GM21515 (cell line): Measurements from ENCODE around the gene SLC38A9.
"Not testable (repeated sequence)": the region's sequence is repeated elsewhere in the genome, so short reads cannot be mapped to it uniquely, and the experiment has no call there.

Experiments used
- ATAC-seq: cut with Tn5 transposase; IDR thresholded peaks from one replicate; pipeline ENCODE4 v1.9.1; 2021; ENCODE audit not compliant: unreplicated experiment

The SLC38A9 gene

DNA sequence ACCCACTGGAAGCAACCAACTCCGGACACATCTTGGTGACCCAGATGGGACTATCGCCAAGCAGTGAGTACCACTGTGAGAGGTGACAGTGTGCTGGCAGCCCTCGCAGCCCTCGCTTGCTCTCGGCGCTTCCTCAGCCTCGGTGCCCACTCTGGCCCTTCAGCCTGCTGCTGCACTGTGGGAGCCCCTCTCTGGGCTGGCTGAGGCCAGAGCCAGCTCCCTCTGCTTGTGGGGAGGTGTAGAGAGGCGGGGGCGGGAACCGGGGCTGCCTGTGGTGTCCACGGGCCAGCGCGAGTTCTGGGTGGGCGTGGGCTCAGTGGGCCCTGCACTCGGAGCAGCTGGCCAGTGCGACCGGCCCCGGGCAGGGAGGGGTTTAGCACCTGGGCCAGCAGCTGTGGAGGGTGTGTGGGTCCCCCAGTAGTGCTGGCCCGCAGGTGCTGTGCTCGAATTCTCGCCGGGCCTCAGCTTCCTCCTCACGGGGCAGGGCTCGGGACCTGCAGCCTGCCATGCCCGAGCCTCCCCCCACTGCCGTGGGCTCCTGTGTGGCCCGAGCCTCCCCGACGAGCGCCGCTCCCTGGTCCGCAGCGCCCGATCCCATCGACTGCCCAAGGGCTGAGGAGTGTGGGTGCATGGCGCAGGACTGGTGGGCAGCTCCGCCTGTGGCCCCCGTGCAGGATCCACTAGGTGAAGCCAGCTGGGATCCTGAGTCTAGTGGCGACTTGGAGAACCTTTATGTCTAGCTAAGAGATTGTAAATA, 98.8 kb downstream of the SLC38A9 start:
- ATAC-seq, result no peak

DNA sequence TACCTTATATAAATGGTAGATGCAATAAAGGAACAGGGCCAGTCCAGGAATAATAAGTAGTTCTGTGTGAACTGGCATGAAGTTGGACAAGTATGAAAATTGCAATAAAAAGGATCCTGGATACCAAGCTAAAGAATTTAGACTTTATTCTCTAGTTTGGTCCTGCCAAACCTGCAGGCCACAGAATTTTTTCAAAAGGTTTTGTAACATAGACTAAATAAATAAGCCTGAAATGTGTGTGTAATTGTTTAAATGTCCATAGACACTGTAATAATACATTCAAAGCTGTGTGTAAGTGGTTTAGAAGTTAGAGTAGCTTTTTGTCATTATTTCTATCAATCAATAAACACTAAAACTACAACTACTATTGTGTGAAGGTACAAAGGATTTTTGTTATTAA, 101.6 kb downstream of the SLC38A9 start:
- no peak for ATAC-seq

- no peak for ATAC-seq
These were observed 102.7 kb downstream of the SLC38A9 start for GRCh38 chr5:55609413-55609812.

DNA sequence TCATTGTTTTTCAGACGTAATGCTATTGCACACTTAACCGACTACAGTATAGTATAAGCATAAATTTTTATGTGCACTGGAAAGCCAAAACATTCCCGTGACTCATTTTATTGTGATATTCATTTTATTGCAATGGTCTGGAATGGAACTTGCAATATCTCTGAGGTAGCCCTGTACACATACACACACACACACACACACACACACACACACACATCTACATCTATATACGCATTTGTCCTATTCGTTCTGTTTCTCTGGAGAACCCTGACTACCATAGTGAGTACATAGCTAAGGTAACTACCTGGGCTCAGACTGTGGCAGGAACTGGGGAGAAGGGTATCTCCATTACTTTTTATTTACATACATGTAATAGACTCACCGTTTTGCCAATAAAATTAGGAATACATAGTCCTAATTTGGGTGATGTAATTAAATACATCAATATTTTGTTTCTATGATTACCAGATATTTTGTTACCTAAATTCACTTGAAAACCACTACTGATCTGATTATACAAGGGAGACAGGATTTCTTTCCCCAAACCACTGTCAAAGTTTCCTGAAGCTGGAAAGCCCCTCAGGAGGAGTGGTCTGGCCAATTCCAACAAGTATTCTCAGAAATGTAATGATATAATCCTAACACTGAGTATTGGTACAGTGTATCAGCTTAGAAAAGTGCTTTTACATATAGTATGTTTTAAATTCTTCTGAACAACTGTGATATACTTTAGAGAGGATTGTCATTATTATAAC, 103.4 kb downstream of the SLC38A9 start:
- ATAC-seq, result no peak

DNA sequence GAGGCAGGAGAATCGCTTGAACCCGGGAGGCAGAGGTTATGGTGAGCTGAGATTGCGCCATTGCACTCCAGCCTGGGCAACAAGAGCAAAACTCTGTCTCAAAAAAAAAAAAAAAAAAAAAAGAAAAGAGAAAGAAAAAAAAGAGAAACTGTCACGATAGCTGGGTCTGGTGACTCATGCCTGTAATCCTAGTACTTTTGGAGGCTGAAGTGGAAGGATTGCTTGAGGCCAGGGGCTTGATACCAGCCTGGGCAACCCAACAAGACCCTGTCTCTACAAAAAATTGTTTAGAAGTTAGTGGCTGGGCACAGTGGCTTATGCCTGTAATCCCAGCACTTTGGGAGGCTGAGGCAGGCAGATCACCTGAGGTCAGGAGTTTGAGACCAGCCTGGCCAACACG, 104.8 kb downstream of the SLC38A9 start:
- not testable (repeated sequence) for ATAC-seq

- no peak for ATAC-seq
These were observed 107.5 kb downstream of the SLC38A9 start for GRCh38 chr5:55604611-55605067.

DNA sequence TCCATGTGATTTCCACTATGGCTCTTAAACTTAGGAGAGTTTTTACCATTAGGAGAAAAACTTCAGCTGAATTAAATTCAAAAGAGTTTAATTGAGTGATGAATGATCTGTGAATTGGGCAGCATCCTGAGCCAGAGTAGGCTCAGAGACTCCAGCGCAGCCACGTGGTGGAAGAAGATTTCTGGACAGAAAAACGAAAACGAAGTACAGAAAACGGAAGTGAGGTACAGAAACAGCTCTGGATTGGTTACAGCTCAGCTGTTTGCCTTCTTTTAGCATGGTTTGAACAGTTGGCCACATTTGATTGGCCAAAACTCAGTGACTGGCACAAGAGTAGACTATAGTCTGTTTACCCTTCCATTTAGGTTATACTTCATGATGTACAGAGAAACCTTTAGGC, 108.2 kb downstream of the SLC38A9 start:
- no peak for ATAC-seq

DNA sequence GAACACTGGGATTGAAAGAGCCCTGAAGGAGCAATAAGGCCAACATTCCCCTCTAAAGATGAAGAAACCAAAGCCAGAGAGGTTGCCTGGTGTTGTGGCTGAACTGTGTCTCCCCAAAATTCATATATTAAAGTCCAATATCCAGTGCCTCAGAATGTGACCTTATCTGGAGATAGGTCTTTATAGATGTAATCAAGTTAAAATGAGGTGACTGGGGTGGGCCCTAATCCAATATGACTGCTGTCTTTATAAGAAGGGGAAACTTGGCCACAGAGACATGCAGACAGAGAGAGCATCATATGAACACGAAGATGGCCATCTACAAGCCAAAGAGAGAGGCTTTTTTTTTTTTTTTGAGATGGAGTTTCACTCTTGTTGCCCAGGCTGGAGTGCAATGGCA, 110.5 kb downstream of the SLC38A9 start:
- ATAC-seq, result no peak

GRCh38 chr5:55601204-55601618, 110.9 kb downstream of the SLC38A9 start:
- no peak for ATAC-seq

DNA sequence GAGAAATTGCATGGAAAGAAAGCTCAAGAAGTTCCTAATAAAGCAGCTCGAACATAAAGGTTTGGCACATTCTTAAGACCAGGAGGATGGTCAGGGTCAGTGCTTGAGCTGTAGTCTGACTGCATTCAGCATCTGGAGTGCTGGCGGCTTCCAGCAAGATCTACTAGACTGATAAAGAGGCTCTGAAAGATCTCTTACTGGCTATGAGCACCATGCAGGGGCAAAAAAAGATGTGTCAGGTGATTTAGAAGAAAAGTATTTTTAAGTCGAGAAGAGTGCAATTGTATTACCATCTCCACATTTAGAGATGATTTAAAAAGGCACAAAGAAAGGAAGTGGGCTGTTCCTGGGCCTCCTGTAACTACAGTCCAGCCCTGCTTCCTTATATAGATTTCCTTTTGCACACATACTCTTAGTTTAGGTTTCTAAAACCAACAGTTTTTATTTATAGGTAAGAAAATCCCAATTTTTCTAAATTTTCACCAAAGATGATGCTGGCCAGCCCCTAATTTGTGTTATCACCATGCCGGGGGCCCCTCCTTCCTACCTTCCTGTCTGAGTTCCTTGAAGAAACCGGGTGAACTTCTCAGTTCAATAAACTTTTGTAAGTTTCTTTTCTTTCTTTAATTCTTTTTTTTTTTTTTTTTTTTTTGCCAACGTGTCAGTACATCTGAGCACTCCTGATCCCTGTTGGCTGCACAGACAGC, 111.5 kb downstream of the SLC38A9 start:
- ATAC-seq, result no peak

- no peak for ATAC-seq
These were observed 112.0 kb downstream of the SLC38A9 start for GRCh38 chr5:55600086-55600485.

DNA sequence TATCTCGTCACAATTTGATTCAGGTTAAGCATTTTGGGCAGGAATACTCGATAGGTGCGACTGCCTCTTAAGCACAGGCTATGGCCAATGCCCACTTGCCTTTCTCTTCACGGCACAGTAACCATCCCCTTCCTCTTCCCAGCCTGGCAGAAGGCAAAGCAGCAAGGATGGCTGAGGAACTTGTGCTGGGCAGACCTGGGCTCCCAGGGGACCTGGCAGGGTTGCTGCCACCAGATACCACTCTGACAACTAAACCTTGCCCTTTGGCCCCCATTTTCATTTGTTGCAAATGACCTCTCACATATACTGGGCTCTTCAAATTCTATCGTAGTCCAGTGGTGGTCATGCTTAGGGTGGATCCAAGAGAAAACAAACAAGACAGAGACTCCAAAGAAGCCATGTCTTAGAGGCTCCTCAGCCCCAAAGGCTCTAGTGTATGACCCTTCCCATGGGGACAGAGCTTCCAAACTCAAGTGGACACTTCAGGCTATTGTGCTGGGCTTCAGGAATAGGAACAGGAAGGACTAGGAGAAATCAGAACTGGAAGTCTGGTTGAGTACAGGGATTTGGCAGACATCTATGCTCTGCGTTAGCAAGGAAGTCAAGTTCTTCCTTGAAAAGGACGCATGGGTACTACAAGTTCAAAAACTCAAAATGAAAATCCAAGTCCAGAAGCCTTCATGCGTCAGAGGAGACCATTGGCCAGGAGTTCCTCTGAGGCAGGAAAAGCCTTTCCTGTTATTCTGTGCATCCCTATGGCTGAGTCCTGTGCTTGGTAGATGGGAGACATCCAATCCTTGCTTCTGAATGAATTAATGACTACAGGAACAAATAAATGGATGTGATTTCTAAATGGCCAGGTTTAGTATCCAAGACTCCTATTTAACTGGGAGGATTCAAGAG, 112.7 kb downstream of the SLC38A9 start:
- no peak for ATAC-seq

DNA sequence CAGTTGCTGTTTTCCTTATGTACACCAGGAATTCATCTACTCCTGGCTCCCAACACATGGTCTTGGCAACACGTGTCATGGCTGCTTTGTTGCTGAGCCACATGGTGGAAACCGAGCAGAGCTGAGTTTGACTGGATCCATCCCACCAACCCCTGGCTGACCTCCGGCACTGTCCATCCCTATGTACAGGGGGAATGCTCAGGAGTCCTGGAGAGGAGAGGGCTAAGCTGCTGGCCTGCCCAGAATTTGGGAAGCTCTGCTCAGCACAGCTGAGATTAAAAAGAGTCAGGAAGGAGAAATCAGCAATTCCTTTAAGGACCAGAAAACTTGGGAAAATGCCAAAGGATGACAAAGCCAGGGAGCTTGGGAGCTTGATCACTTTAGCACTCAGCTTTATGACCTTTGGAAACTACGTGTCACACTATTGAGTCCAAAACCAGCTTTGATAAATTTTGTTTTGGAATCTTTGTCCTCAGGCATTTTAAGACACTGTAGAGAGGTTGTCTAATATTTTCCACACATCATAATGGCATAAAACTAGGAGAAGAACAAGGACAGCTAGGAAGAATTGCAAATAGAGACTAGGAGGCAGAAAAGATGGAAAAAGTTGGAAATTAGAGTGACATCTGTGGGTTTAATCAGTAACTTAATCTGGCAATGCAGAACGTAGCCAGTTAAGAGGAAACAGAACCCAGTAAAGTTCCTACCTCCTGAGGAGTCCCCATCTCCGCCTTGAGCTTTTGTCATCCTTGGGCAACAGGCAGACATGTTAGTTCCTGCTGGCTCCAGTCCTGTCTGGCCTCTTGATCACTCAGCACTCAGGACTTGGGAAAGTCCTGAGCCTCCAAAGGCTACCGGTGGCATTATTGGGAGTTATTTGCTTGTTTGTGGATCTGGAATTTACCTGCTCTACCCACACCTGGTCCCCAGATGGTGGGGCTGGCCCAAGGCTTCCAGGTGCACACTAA, 114.8 kb downstream of the SLC38A9 start:
- ATAC-seq, result no peak

- no peak for ATAC-seq
These were observed 117.5 kb downstream of the SLC38A9 start for GRCh38 chr5:55594671-55595070.

- ATAC-seq, result no peak
These were observed 119.0 kb downstream of the SLC38A9 start for GRCh38 chr5:55593115-55593472.

DNA sequence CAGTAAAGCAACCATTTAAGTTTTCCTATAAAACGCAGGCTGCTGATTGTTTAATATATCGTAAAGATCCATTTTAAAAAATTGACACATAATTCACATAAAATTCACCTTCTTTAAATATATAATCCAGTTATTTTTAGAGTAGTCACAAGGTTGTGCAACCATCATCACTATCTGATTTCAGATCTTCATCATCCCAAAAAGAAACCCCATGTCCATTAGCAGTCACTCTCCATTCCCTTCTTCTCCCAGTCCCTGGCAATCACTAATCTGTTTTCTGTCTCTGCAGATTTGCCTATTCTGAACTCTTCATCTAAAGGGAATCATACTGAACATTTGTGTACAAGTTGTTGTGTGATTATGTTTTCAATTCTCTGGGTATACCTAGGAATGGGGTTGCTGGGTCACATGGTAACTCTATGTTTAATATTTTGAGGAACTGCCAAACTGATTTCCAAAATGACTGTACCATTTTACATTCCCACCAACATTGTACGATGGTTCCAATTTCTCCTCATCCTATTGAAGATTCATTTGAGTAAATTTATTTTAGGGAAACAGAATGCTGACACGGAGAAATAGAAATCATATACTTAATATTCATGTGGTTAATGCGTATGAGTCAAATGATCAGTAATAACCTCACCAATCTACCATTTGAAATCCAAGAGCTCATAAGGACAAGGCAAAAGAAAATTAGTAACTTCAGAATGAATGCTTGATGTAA, 119.6 kb downstream of the SLC38A9 start:
- ATAC-seq, result no peak

GRCh38 chr5:55591686-55592085, 120.4 kb downstream of the SLC38A9 start:
- ATAC-seq, result no peak

GRCh38 chr5:55585206-55585610, 126.9 kb downstream of the SLC38A9 start:
- ATAC-seq, result no peak
